ENCODE results near the gene EML5.

DNA sequence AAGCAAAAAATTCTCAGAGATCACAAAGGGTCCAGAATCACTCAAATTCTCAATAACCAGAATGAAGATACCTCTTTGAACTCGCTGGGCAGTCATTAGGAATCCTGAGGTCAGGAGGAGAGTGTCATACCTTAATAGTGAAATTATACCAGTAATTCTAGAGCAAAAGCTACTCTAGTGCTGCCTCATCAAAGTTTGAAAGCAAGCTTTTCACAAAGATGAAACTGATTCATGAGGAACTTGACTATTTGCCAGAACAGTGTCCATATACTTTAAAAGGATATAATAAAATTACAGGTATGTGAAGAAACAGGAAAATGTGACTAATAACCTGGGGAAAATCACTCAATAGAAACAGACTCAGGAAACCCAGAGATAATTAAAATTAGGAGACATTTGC lies 44.5 kb downstream of the EML5 start:
- TF ChIP-seq, protein P1, sequence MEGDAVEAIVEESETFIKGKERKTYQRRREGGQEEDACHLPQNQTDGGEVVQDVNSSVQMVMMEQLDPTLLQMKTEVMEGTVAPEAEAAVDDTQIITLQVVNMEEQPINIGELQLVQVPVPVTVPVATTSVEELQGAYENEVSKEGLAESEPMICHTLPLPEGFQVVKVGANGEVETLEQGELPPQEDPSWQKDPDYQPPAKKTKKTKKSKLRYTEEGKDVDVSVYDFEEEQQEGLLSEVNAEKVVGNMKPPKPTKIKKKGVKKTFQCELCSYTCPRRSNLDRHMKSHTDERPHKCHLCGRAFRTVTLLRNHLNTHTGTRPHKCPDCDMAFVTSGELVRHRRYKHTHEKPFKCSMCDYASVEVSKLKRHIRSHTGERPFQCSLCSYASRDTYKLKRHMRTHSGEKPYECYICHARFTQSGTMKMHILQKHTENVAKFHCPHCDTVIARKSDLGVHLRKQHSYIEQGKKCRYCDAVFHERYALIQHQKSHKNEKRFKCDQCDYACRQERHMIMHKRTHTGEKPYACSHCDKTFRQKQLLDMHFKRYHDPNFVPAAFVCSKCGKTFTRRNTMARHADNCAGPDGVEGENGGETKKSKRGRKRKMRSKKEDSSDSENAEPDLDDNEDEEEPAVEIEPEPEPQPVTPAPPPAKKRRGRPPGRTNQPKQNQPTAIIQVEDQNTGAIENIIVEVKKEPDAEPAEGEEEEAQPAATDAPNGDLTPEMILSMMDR (IDR thresholded peaks at IDR 0.05): no peak
- TF ChIP-seq POLR2A (IDR thresholded peaks at IDR 0.05): no peak
